HT1080 (cell line): ENCODE measurements around the gene CSNK1A1. TPM values are rescaled to one million over a fixed set of nuclear protein-coding genes. Genes with fewer than 3 reads are reported as not detected.
"Not testable (repeated sequence)": the region's sequence is repeated elsewhere in the genome, so short reads cannot be mapped to it uniquely, and the experiment has no call there.

Experiments
- DNase-seq: peaks from one replicate; pipeline ENCODE4 v3.0.0-alpha.2; 2015; ENCODE audit warnings: low read depth
- total RNA-seq: library from RNA; depleted of rRNA; stranded (reverse); fragments of >200 nt; shearing (Covaris generic); gene quantifications from 2 replicates; pipeline ENCODE4 v1.2.3, GENCODE V29; 2014

Gene CSNK1A1
- total RNA-seq, 1 experiment from 2014 or later: 454 TPM

DNA sequence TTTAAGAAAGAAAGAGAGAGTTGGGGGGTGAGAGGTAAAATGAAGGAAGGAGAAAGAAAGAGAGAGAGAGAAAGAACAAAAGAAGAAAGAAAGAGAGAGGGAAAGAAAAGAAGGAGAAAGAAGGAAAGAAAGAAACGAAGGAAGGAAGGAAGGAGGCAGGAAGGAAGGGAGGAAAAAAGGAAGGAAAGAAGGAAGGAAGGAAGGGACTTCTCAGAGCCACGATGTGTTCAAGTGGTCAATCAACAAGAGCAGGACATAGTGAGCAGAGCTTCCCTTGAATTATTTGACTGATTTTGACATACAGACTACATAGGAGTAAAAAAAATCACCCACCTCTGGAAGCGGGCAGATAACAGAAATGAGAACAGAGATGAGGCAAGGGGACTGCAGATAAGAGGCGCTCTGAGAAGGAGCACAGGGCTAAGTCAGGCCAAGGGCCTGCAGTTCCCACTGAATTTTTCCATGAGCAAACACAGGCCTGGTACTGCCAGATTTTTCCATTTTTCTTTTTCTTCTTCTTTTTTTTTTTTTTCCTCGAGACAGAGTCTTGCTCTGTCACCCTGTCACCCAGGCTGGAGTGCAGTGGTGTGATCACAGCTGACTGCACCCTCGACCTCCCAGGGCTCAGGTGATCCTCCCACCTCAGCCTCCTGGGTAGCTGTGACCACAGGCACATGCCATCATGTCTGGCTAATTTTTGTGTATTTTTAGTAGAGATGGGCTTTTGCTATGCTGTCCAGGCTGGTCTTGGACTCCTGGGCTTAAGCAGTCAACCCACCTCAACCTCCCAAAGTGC, 94.4 kb downstream of the CSNK1A1 start:
- DNase-seq: no peak

DNA sequence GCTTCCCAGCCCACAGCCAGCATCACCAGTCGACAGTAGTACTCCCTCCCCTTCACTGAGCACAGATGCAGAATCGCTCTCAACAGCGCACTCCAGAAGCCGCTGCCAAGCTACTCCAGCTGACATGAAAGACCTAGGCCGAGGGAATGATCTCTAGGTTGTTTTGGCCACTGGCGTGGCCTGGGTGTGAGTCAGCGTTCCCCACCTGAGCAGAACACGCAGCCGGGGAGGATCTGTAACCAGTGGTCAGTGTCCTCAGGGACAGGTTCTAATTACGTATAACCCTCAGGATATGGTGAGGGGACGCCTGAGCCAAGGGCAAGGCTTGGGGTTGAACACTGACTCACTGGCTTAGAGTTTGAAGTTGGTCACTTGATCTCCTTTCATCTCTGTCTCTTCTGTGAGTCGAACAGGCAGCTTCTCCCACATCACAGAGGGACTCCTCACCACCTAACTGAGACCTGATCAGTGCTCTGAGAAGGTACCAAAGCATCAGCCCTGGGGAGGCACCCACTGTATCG, 95.3 kb downstream of the CSNK1A1 start:
- DNase-seq: peak; percentile 93

DNA sequence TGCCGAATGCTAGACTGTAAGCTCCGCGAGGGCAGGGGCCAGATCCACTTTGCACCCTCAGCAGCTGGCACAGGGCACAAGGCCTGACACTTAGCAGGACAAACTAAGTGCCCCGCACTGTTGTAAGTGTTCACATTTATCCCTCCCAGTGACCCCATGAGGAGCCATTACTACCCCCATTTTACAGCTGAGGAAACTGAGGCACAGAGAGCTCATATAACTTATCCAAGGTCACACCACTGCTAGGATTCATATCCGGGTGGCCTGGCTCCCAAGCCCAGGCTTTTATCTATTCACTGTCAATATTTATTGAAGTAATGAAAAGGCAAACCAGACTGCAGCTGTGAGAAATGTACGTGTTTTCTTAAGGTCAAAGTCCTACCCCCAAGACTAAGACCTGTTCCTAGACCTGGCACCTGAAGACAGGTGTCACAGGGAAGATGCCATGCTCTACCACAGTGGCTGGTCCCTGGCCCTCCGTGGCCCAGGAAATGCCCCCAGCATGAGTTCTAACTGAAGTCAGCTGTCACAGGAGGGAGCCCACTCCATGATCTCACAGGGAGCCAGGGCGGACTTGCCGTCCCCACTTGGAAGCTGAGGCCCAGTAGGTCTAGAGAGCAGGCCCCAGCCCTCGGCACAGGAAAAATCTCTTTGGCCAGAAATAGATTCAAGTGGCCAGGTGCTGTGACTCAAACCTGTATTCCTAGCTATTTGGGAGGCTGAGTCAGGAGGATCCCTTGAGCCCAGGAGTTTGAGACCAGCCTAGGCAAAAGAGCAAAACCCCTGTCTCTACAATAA, 97.4 kb downstream of the CSNK1A1 start:
- no peak for DNase-seq

DNA sequence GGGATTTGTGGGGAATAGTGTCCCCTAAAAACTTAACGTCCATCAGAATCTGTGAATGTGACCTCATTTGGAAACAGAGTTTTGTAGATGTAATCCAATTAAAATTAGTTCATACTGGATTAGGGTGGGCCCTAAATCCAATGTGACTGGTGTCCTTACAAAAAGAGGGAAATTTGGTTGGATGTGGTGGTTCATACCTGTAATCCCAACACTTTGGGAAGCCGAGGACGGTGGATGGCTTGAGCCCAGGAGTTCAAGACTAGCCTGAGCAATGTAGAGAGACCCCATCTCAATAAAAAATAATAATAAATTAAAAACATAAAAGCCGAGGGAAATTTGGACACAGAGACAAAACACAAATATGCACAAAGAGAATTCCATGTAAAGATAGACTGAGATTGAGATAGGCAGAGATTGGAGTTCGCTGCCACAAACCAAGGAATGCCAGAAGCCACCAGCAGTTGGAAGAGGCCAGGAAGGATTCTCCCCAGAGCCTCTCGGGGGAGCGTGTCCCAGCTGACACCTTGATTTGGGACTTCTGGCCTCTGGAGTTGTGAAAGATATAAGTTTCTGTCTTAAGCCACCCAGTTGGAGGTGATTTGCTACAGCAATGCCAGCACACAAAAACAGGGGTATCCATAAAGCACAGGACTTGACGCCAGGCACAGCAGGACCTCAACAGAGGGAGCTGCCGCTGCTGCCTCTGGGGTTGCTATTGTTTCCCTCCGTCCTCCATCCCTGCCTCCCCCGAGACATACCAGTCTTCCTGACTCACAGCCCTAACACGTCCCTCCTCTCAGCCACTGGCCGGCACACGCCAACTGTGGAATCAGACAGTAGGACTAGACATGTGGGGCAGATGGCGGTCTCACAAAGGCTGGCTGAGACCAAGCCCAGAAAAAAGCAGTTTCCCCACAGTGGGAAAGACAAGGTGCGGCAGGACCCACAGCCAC, 98.3 kb downstream of the CSNK1A1 start:
- DNase-seq: peak; percentile 85

DNA sequence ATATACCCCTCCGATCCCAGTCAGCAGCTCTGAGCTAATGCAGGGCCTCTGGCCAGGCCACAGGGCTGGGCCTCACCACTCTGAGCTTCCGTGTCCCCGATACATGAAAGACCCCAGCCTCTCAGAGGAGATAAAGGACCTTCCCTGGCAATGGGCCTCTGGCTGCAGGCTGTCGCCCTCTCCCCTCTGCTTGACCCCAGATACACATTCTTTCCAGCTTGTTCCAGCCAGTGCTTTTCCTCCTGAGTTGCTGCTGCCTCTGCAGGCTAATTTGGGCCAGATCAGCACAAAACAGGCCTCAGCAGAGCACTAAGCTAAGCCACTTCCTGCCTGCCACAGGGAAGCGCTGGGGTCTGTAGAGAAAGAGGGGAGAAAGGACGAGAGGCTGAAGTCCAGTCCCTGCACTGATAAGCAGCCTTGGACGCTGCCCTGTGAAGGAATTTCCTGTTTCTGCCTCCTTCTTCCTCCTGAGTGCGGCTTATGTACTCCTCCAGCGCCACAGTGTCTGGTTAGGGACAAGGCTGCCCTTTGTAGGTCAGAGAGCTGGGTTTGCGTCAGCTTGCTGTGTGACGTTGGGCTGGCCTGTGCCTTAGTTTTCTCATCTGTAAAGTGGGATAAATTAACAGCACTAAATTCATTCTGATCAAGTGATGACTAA, 99.1 kb downstream of the CSNK1A1 start:
- DNase-seq: peak; percentile 79

DNA sequence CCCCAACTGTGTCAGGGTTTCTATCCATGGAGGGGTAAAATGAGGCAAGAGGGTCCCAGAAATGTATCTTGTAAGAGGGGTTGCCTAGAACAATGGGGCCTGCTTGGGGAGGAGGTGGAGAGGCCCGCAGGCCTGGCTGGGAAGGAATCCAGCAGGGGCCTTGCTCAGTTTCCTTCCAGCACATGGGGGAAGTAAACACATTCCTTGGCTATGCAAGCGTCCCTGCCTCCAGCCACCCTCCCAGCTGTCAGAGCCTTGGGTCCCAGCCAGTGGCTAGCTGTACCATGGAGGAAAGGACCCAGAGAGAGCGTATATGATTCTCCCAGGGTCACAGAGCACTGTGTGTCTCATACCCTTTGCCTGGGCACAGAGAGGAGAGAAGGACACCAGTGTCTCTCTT, 101.0 kb downstream of the CSNK1A1 start:
- DNase-seq: no peak

DNA sequence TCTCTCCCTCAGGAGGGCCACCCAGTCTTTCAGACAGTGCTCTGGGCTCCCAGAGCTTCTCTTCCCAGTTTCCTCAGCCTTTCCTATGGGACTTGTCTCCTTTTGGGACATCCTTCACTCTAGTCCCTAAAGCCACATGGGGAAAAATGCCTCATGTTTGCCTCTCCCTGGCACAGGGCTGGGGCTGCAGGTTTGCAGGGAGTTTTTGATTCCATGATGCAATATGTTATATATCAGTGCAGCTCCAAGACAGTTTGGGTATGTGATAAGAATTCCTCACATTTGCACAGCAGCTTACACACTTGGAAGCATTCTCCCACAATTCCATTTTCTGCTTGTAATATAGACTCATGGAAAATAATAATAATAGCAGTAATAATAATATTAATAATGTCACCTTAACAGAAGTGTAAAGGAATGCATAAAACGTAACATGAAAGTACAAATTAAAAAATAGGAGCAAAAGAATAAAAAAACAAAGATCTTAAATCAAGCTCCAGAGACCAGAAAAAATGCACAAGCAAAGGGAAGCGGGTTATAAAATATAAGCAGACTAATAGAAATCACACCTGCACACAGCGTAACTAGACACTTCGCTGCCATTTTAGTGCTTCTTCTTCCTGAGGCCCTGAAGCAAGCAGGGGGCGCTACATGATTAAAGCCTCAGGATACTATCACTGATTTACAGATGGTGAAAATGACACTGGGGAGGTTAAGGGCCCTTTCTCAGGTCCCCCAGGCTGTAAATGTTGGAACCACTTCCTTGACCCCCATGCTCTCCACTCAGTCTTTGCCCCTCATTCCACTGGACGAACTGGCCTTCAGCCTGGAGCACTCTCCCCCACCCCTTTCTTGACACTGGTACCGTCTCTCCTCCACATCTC, 102.2 kb downstream of the CSNK1A1 start:
- no peak for DNase-seq

DNA sequence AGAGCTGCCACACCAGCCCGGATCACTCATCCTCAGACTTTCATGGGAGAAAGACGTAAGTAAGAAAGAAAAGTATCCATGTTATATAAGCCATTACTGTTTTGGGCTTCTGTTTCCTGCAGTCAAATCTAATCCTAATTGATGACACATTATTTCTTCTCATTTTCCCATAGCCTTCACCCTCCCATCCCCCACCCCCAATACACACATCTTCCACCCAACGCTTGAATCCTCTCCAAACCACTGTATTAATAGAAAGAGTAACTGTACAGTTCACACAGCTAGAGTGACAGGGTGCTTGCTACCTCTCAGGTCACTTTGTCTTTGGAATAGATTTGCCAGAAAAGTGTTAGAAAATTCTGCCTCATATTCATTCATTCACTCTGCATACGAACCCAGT, 102.8 kb downstream of the CSNK1A1 start:
- DNase-seq: no peak

DNA sequence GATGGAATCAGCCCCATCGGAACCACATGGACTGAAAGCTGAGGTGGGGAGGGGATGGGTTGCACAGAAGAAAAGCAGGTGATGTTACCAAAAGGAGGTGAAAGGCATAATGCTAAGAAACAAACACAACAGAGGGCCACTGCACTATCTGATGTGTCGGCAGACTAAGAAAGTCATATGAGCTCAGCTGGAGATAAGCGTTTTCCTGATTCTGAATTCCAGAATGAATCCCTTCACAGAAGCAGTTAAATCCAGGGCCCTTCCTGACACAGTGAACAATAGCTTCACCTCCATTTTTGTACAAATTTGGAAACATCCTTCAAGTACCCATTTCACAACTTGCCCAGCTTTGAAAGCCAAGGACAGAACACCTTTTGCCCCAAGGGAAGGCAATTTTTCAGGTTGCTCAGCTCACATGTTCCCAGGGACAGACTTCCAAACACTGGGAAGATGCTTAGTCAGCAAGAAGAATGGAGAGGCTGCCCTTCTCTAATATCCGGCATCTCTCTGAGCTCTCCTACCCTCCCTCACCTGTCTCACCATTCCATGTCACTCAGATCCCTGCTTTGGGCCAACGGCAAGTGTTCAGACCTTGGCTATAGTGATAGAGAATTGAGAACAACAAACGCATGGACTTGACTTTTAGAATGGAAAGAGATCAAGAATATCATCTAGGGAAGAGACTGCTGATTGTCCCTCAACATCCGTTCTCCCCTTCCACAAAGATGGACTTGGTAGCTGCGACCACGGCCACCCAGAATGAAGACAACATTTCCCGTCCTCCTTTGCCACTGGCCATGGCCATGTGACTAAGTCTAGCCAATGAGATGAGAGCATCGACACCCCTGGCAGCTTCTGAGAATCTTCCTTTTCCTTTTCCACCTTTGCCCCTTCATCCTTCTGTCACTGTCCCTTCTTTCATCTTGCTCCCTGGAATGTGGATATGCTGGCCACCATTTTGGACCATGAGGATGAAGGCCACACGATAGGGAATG, 103.6 kb downstream of the CSNK1A1 start:
- no peak for DNase-seq

DNA sequence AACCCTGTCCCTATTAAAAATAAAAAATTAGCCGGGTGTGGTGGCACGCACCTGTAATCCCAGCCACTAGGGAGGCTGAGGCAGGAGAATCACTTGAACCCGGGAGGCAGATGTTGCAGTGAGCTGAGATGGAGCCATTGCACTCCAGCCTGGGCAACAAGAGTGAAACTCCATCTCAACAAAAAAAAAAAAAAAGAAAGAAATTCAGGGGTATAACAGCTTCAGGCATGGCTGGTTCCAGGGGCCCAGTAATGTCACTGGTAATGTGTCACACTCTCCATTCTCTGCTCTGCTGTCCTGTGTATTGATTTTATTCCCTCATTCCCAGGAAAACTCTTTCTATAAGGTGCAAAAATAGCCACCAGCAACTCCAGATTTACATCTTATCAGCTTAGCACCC, 104.4 kb downstream of the CSNK1A1 start:
- DNase-seq: not testable (repeated sequence)

DNA sequence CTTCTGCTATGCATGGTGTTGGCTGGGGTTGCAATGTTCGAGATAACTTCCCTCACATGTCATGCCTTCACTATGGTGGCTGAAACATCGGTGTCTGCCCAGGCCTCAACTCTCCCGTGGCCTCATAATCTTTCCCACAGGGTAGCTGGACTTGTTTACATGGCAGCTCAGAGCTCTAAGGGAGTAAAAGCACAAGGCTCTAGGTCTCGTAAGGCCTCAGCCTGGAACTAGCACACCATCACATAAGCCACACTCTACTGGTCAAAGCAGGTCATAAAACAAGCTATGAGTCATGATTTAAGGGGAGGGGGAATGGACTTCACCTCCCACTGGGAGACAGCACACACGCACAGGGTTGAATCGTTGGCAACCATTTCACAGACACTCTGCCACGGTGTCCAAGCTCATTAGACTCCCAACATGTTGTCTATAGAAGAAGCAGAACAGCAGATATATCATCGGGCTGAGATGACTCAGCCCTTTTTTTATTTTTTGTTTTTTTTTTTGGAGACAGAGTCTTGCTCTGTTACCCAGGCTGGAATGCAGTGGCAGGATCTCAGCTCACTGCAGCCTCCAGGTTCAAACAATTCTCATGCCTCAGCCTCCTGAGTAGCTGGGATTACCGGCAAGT, 105.4 kb downstream of the CSNK1A1 start:
- peak; percentile 87 for DNase-seq

DNA sequence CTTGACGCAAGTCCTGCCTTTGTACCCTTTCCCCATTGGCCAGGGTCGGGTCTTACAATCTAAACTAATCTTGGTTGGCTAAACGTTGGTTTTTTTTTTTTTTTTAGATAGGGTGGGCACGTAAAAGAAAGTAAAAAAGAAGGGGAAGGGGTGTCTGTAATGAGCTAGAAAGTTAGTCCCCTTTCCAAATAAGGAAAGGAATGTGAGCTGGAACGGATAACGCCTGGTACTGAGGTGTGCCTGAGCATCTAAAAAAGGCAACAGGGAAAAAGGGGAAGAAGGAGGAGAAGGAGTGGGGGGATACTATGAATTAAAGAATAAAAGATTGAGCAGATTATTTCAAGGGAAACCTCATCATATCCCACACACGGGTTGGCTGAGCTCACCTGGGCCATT, 105.9 kb downstream of the CSNK1A1 start:
- DNase-seq: no peak

DNA sequence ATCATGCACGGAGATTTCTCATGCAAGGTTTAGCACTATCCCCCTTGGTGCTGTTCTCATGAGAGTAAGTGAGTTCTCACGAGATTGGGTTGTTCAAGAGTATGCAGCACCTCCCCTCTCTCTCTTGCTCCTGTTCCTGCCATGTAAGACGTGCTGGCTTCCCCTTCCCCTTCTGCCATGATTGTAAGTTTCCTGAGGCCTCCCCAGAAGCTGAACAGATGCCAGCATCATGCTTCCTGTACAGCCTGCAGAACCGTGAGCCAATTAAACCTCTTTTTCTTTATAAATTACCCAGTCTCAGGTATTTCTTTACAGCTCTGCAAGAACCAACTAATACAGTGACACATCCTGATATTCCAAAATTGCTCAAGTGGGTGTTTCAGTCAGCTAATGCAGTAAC, 106.8 kb downstream of the CSNK1A1 start:
- not testable (repeated sequence) for DNase-seq

DNA sequence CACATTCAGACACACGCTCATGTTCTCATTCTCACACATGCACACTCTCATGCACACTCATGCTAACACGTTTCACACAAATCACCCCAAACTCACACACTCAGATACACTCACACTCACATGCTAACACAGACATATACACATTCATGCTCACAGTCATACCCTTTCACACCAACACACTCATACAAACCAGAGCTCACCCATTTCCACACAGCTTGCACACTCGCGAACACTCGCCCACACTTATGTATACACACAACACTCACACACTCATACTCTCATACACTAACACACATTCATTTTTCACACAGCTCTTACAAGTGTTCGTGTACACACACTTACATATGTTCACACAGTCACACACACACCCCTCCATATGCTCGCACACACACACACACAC, 108.0 kb downstream of the CSNK1A1 start:
- no peak for DNase-seq

DNA sequence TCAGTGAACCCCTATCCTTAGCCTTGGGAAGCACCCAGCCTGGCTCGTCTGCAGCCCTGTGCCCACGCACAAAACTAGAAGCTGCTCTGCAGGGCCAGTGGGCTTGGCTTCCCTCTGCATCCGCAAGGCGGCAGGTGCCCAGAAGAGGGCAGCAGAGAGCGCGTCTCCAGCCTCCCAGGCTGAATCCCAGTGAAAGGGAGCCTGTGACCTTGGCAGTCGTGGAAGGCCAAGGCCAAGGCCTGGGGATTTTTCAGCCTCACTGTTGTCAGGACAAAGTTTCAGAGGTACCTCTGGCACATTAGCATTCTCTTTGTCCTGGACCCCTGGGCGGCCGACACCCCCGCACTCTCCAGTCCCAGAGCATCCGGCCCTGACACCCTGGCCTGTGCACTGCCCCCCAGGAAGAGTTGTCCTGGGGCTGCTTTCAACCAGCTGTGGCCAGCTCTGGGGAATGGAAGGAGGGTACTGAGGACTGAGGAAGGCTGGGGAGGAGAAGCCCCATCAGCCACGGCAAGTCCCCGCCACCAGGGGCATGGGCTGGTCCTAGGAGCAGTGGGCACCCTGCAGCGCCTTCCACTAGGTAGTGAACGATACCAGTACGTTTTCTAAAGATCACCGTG, 108.6 kb downstream of the CSNK1A1 start:
- DNase-seq: peak; percentile 70
